ENCODE measurements around the gene PLSCR5.

The PLSCR5 gene

DNA sequence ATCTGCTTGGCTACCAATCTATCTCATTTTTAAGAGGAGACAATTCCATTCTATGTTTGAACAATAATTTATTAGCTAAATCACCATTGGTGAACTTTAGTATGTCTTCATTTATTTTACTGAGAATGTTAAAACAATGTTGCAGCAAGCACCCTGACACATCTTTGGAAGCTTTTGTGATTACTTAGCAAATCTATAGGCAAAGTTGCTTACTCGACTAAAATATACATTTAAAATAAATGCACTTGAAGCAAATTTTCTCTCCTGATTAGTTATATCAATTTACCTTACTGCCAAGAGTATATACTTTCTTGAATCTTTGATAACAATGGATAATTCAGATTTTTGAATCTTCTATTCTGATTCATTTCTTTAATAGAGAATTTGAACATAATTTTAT lies 31.0 kb downstream of the PLSCR5 start:
- no peak overlapping the region for H3K4me3 ChIP-seq (ENCODE audit: low read depth in 1 of 2, low read length in 1 of 2)
- H3K36me3 ChIP-seq = no peaks in the 10 kb centered on the region
- no peaks in the 10 kb centered on the region for H3K27me3 ChIP-seq
- peaks cover 8 to 13% of the 10 kb centered on the region in 2 experiments for H3K4me1 ChIP-seq (ENCODE audit: control insufficient read depth in 1 of 2, insufficient read depth in 1 of 2, low read depth in 1 of 2, low read length in 1 of 2)
- no peak overlapping the region for H3K27ac ChIP-seq
- TF ChIP-seq, protein P1, sequence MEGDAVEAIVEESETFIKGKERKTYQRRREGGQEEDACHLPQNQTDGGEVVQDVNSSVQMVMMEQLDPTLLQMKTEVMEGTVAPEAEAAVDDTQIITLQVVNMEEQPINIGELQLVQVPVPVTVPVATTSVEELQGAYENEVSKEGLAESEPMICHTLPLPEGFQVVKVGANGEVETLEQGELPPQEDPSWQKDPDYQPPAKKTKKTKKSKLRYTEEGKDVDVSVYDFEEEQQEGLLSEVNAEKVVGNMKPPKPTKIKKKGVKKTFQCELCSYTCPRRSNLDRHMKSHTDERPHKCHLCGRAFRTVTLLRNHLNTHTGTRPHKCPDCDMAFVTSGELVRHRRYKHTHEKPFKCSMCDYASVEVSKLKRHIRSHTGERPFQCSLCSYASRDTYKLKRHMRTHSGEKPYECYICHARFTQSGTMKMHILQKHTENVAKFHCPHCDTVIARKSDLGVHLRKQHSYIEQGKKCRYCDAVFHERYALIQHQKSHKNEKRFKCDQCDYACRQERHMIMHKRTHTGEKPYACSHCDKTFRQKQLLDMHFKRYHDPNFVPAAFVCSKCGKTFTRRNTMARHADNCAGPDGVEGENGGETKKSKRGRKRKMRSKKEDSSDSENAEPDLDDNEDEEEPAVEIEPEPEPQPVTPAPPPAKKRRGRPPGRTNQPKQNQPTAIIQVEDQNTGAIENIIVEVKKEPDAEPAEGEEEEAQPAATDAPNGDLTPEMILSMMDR (IDR thresholded peaks at IDR 0.05) = no peak
- no peaks in the 10 kb centered on the region for H3K9me3 ChIP-seq

DNA sequence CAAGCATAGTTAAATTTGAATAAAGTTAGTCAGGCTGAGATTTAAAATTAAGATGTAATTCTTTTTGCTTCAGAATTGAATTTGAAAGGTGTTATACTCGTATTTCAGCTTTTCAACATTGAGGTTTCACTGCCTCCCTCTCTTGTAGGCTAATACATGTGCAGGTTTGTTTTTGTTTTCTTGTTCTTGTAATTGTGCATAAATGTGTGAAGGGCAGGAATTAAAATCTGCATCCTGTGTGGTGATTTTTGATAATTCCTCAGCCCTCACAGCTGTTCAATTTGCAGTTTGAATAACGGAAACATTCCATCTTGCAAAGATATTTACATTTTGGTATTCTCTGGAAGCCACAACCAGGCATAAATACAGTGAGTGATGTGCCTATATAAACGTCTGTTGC lies 35.8 kb downstream of the PLSCR5 start:
- Histone ChIP-seq H3K4me1 (ENCODE audit: control insufficient read depth in 1 of 2, insufficient read depth in 1 of 2, low read depth in 1 of 2, low read length in 1 of 2) (no peaks in the 10 kb centered on the region), H3K4me3 (ENCODE audit: low read depth in 1 of 2, low read length in 1 of 2) (no peak overlapping the region), H3K36me3 (no peaks in the 10 kb centered on the region), H3K27ac (no peak overlapping the region), H3K9me3 (no peaks in the 10 kb centered on the region), H3K27me3 (no peaks in the 10 kb centered on the region)
- TF ChIP-seq, protein P1 (IDR thresholded peaks at IDR 0.05) = no peak

GRCh38 chr3:146566138-146566537 lies 39.0 kb downstream of the PLSCR5 start:
- H3K4me1 ChIP-seq (ENCODE audit: control insufficient read depth in 1 of 2, insufficient read depth in 1 of 2, low read depth in 1 of 2, low read length in 1 of 2) = no peaks in the 10 kb centered on the region
- no peaks in the 10 kb centered on the region for H3K9me3 ChIP-seq
- H3K27ac ChIP-seq = no peak overlapping the region
- no peaks in the 10 kb centered on the region for H3K36me3 ChIP-seq
- no peak overlapping the region for H3K4me3 ChIP-seq (ENCODE audit: low read depth in 1 of 2, low read length in 1 of 2)
- TF ChIP-seq, protein P1 (IDR thresholded peaks at IDR 0.05) = no peak
- no peaks in the 10 kb centered on the region for H3K27me3 ChIP-seq

DNA sequence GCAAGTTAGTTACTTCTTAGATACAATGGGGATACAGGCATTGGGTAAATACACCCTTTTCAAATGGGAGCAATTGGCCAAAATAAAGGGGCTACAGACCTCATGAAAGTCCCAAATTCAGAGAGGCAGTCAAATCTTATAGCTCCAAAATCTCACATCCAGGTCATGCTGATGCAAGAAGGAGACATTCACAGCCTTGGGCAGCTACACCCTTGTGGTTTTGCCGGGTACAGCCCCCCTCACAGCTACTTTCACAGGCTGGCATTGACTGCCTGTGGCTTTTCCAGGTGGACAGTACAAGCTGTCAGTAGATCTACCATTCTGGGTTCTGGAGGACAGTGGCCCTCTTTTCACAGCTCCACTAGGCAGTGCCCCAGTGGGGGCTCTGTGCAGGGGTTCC lies 43.3 kb downstream of the PLSCR5 start:
- Histone ChIP-seq H3K4me3 (ENCODE audit: low read depth in 1 of 2, low read length in 1 of 2) (no peak overlapping the region), H3K27me3 (no peaks in the 10 kb centered on the region), H3K4me1 (ENCODE audit: control insufficient read depth in 1 of 2, insufficient read depth in 1 of 2, low read depth in 1 of 2, low read length in 1 of 2) (peaks cover 37 to 42% of the 10 kb centered on the region in 2 experiments), H3K9me3 (no peaks in the 10 kb centered on the region), H3K27ac (peak overlapping the region; percentile 17), H3K36me3 (no peaks in the 10 kb centered on the region)
- TF ChIP-seq, protein P1 (IDR thresholded peaks at IDR 0.05) = no peak

DNA sequence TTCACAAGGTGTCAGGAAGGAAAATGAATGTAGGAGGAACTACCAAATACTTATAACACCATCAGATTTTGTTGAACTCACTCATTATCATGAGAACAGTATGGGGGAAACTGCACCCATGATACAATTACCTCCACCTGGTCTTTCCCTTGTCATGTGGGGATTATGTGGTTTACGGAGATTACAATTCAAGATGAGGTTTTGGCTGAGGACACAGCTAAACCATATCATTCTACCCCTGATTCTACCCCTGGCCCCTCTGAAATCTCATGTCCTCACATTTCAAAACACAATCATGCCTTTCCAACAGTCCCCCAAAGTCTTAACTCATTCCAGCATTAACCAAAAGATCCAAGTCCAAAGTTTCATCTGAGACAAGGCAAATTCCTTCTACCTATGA lies 43.7 kb downstream of the PLSCR5 start:
- TF ChIP-seq, protein P1 (IDR thresholded peaks at IDR 0.05) = no peak
- no peak overlapping the region for H3K4me3 ChIP-seq (ENCODE audit: low read depth in 1 of 2, low read length in 1 of 2)
- H3K36me3 ChIP-seq = no peaks in the 10 kb centered on the region
- H3K27me3 ChIP-seq = no peaks in the 10 kb centered on the region
- H3K9me3 ChIP-seq = no peaks in the 10 kb centered on the region
- H3K27ac ChIP-seq = peak overlapping the region; percentile 17
- H3K4me1 ChIP-seq (ENCODE audit: control insufficient read depth in 1 of 2, insufficient read depth in 1 of 2, low read depth in 1 of 2, low read length in 1 of 2) = peaks cover 40 to 46% of the 10 kb centered on the region in 2 experiments

DNA sequence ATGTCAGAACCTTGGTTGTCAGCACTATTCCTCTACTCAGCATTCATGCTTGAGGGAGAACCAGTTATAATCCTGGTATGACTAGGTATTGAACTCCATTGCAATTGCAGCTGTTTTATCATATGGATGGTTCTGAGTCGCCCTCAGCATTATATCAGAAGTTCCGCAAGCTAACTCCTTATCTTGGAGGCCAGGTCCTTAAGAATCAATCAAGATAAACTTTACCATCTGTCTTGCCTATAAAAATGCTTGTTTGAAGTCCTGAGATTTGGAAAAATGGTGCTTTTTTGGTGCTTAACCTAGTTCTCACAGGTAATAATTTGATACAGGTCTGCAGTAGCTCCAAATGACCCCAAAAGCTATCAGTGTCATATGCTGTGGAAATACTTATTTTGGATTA lies 44.5 kb downstream of the PLSCR5 start:
- H3K27me3 ChIP-seq = no peaks in the 10 kb centered on the region
- H3K36me3 ChIP-seq = no peaks in the 10 kb centered on the region
- H3K27ac ChIP-seq = peak overlapping the region; percentile 17
- H3K4me3 ChIP-seq (ENCODE audit: low read depth in 1 of 2, low read length in 1 of 2) = no peak overlapping the region
- TF ChIP-seq, protein P1 (IDR thresholded peaks at IDR 0.05) = no peak
- H3K4me1 ChIP-seq (ENCODE audit: control insufficient read depth in 1 of 2, insufficient read depth in 1 of 2, low read depth in 1 of 2, low read length in 1 of 2) = peaks cover 48 to 54% of the 10 kb centered on the region in 2 experiments
- H3K9me3 ChIP-seq = no peaks in the 10 kb centered on the region
